Tongue (tissue), 2 donors: ENCODE results near the gene TADA3. TPM values are rescaled to one million over a fixed set of nuclear protein-coding genes. Genes with fewer than 3 reads are reported as not detected.
A peak's percentile ranks its signal among the peaks of the same experiment; 100 is the strongest.

ENCODE experiments used
- DNase-seq: peaks from one replicate; pipeline ENCODE4 v3.0.0-alpha.2; 2015
- total RNA-seq: library from RNA; depleted of rRNA; stranded (reverse); fragments of >200 nt; gene quantifications from one replicate; pipeline ENCODE4 v1.2.3, GENCODE V29; 2014

Gene TADA3
- 40.8 TPM for total RNA-seq

GRCh38 chr3:9792405-9793160 lies at the start of gene TADA3, which contains the start of gene ARPC4:
TSS of gene TADA3 (minus strand) at chr3:9792473. CDS start at chr3:9791466, 1,007 bp downstream.
TSS of gene ARPC4 (plus strand) at chr3:9793082. CDS start at chr3:9793122, 40 bp downstream.
- peak; percentile 98 for DNase-seq

DNA sequence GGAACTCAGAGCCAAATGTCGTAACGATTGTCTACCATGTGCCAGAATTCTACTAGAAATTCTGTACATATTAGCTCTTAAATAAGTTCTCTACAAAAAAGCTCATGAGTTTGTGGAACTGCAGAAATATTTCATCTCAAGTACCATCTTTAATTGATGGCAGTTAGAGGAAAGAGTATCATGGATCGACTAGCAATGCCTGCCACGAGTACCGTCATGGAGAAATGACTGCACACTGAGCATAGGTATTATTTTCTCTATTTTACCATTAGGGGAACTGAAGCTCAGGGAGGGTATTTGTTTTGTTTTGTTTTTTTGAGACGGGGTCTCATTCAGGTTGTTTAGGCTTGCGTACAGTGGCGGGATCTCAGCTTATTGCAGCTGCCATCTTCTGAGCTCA lies 48.7 kb upstream of the TADA3 start:
- DNase-seq = no peak

GRCh38 chr3:9838856-9839255 lies 46.6 kb upstream of the TADA3 start:
- DNase-seq = no peak

DNA sequence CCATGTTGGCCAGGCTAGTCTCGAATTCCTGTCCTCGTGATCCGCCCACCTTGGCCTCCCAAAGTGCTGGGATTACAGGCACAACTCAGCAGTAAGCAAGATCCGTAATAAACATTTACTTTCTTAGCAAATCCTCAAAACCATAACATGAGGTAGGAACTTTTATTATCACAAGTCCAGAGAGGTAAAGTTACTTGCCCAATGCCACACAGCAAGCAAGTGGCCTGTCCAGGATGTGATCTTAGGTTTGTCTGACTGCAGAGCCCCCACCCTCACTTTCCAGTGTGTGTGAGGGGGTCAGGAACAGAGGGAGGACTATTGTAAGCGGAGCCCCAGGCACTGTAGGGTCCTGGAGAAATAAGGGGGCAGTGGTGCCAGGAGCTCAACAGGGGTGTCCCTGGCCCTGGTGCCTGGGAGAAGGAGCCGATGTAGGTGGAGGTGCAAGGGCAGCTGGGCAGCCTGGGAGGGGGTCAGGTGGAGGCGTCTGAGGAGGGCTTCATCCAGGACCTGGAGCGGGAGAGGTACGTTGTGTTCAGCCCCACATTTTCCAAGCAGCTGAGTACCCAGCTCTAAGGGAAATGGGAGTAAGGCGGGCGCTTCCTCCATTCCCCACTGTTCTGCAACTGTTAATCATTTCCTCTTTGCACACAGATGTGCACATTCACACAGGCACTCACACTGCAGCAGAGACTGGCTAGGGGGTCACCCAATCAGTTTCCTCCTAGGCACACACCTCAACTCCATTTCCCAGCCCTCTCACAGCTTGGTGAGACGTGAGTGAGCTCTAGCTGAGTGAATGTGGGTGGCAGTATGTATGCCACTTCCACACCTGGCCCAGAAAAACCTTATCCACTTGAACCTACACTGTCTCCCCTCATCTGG lies 45.7 kb upstream of the TADA3 start:
- no peak for DNase-seq

DNA sequence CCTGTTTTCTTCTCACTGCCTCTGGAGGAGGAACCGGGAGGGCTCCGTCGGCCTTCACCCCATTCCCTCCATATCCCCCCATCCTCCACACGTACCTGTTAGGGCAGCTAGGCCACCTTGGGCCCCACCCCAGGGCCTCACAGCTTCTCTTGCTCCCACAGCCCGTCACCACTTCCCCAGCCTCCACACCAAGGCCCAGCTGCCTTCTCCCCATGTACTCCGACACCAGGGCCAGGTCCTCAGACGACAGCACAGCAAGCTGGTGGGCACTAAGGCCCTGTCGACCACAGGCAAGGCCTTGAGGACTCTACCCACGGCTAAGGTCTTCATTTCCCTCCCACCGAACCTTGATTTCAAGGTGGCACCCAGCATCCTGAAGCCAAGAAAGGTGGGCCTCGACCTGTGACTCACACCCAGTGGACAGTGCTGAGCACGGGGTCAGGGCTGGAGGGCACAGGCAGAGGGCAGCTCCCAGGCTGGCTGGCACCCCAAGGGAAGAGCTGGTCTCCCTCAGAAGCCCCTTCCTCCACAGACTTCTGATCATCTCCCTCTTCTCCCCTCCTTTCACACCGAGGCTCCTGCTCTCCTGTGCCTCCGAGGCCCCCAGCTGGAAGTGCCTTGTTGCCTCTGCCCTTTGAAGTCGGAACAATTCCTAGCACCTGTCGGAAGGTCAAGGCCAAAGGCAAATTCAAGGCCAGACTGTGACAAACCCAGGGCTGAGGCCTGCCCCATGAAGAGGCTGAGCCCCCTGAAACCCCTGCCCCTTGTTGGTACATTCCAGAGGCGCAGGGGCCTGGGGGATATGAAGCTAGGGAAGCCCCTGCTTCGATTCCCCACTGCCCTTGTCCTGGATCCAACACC lies 42.5 kb upstream of the TADA3 start:
- no peak for DNase-seq

- no peak for DNase-seq
These were observed 40.8 kb upstream of the TADA3 start for GRCh38 chr3:9833078-9833477.

DNA sequence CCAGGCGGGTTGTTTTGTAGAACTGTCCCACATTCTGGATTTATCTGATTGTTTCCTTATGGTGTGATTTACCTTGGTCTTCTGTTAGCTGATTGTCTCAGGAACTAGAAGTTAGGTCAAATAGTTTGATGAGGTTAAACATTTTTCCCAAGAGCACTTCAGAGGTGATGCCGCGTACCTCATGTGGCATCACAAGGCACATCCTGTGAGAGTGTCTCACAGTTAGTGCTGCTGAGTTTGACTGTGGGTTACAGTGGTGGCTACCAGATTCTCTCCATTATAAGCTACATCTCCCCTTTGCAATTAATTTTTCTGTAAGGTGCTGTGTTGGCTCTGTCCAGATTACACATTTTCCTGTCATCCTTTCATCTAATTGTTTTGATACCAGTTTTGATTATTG lies 39.0 kb upstream of the TADA3 start:
- DNase-seq = no peak

DNA sequence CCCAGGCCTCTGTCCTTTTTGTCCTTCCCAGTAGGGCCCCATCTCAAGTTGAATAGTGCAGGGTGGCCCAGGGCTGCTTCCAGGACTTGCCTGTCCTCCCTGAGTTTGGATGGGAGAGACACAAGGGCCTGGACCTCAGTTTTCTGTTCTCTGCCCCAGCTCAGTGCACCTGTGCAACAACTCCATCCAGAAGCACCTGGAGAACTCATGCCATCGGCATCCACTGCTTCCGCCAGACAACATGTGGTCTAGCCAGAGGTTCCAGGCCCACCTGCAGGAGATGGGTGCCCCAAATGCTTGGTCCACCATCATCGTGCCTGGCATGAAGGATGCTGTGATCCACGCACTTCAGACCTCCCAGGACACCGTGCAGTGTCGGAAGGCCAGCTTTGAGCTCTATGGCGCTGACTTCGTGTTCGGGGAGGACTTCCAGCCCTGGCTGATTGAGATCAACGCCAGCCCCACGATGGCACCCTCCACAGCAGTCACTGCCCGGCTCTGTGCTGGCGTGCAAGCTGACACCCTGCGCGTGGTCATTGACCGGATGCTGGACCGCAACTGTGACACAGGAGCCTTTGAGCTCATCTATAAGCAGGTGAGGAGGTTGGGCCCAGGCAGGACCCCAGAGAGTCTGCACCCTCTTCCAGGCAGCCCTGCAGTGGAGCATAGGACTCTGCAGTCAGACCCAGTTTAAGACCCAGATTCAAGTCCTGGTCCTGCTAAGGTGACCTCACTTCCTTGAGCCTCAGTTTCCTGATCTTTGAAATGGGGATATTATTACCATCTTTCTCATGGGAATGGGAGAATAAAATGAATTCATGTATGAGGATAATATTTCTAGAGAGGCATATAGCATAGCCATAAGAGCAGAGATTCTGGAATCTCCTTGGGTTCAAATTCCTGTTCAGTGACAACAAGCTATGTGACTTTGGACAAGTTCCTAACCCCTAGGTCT lies 36.8 kb upstream of the TADA3 start:
- no peak for DNase-seq

- peak; percentile 37 for DNase-seq
These were observed 34.7 kb upstream of the TADA3 start for GRCh38 chr3:9826815-9827573.

DNA sequence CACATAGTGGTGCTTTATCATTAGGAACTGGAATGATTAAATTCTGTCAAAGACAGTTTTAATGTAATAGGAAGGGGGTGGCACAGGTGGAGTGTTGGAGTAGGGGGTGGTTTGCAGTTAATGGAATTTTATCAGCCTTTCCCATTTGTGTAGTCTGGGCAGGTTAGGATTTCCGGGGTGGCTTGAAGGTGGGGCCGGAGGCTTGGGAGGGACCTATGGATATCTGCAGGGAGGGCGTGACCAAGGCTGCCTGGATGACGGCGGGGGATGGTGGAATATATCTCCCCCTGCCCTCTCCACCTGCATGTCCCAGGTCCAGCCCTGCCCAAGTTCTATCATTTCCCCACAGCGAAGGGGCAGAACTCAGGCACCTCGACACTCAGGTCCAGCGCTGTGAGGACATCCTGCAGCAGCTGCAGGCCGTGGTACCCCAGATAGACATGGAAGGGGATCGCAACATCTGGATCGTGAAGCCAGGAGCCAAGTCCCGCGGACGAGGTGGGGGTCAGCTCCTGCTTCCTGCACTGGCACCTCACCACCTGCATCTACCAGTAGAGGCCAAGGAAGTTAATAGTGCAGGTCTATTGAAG lies 33.3 kb upstream of the TADA3 start:
- no peak for DNase-seq

- no peak for DNase-seq
These were observed 28.7 kb upstream of the TADA3 start for GRCh38 chr3:9820946-9821345.

DNA sequence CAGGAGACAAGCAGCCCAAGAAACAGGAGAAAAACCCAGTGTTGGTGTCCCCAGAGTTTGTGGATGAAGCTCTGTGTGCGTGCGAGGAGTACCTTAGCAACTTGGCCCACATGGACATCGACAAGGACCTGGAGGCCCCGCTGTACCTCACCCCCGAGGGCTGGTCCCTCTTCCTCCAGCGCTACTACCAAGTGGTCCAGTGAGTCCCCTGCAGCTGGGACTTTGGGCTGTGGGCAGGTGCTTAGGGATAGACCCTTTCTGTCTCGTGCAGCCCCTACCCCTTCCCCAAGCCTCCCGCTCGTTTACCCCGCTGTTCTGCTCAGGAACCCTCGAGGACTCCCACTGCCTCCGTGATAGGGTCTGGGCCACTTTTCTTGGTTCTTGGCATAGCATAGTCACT lies 28.3 kb upstream of the TADA3 start:
- no peak for DNase-seq

GRCh38 chr3:9818666-9819335 lies 26.5 kb upstream of the TADA3 start:
- DNase-seq = no peak

DNA sequence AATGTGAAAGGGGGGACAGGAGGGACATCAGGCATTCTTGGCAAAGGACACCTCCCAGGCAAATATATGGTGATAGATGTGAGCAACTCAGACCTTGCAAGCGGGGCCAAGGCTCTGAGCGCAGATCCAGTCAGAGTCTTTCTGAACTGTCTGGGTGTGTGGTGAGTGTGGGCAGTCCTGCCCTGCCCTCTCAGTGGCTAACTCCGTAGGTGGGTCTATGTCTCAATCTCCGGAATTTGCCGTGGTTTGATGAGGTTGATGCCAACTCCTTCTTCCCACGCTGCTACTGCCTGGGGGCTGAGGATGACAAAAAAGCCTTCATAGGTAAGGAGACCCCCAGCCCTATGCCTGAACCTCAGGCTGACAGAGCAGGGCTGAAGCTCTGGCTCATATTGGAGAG lies 25.2 kb upstream of the TADA3 start:
- no peak for DNase-seq

- no peak for DNase-seq
These were observed 23.7 kb upstream of the TADA3 start for GRCh38 chr3:9815986-9816385.

DNA sequence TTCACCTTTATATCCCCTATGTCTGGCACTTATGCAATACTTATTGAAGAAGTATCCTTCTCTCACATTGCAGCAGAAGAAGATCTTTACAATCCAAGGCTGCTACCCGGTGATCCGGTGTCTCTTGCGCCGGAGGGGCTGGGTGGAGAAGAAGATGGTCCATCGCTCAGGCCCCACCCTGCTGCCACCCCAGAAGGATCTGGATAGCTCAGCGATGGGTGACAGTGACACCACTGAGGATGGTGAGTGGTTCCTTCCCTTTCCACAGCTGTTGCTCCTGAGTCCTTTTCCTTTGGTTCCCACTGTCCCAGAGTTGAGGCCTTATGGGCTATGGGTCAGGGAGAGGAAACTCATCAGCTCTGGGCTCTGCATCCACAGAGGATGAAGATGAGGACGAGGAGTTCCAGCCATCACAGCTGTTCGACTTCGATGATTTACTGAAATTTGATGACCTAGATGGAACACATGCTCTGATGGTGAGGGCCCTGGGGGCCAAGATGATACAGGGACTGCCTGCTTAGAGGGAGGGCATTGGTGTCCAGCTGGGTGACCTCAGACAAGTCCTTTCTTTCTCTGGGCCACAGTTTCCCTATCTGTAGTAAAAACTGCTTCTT lies 20.7 kb upstream of the TADA3 start:
- no peak for DNase-seq

GRCh38 chr3:9810846-9811245 lies 18.6 kb upstream of the TADA3 start:
- no peak for DNase-seq

DNA sequence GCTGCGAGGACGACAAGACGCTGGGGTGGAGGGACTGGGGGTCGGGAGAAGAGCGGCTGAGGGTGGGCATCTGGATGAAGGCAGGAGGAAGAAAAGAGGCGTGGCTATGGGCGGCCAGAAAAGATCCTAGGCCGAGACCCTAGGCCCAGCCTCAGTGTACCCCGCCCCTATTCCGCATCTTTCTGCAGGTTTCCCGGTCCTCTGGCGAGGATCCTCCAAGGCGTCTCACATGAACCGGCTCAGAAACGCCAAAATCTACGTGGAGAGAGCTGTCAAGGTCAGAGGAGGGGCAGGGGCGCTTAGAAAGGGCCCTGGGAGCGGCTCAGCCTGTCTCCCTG lies 18.1 kb upstream of the TADA3 start:
- peak; percentile 45 for DNase-seq
